RWPE1 (cell line): ENCODE data around the gene HAUS2.
"Not testable (repeated sequence)": the region's sequence is repeated elsewhere in the genome, so short reads cannot be mapped to it uniquely, and the experiment has no call there.

Experiments used
- CTCF ChIA-PET: fragments of 350-600 bp; sonication (Branson Sonifier 250); formaldehyde crosslinking; extraction: SDS; loops from one replicate; lab custom pipeline; 2021; lab: Yijun Ruan, JAX
- POLR2A ChIA-PET: fragments of 400-600 bp; formaldehyde crosslinking; extraction: SDS; loops from one replicate; lab custom pipeline; 2020; ENCODE audit warnings: antibody characterized with exemption; ENCODE audit not compliant: low non-redundant PET; lab: Yijun Ruan, JAX
- DNase-seq: peaks from one replicate; pipeline ENCODE4 v3.0.0; 2012; ENCODE audit warnings: low spot score
- H3K27ac ChIP-seq: fragments of 450-650 bp; 2 replicates; pipeline ENCODE4 v1.5.1; 2017
- CTCF ChIP-seq: fragments of 450-650 bp; conservative IDR thresholded peaks from 2 replicates; pipeline ENCODE4 v1.5.1; 2017; ENCODE audit warnings: low read depth, mild to moderate bottlenecking

Gene HAUS2

DNA sequence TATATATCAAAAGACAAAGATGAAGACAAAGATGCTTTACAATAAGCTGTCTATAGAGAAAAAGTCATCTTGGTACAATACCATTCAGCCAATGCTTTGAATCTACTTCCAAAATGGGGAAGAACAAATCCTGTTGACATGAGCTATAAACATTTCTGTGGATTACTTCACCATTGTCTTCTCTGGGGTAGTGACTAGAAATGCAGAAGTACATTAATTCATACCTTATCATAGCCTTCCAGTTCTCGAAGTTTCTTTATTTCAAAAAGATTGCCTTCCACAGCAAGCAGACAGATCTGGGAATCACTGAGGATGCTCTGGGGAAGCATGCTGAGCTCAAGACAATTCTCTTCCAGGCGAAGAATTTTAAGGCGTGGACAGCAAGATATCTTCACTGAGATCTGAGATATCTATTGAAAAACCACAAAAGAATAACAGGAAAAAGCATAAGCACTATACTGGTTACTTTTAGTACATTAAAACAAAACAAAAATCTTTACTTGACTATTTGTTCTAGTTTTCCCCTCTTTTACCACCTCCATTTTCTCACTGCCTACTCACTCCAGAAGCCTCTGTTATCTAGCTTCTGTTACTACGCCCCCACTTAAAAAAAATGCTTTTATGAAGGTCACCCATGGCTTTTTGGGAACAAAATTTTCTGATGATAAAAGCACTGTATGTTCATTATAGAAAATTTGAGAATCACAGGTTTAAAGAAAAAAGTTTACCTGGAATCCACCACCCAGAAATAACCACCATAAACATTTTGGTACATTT lies 3.6 kb upstream of the HAUS2 start:
- no peak overlapping the region for H3K27ac ChIP-seq
- CTCF ChIA-PET: interaction anchor here (0.6 kb wide), 1 partner anchor 10 kb away, joined by 5 read pairs; no protein-coding TSS in a partner anchor
- DNase-seq: no peak
- POLR2A ChIA-PET: no interaction called here
- TF ChIP-seq CTCF: no peak

GRCh38 chr15:42547918-42548248 lies 755 bp upstream of the HAUS2 start:
- no peak for TF ChIP-seq CTCF
- ChIA-PET CTCF (interaction anchor here (0.6 kb wide), 1 partner anchor 294 kb away, joined by 3 read pairs; no protein-coding TSS in a partner anchor), POLR2A (interaction anchor here (0.6 to 0.7 kb wide), 3 partner anchors 42 to 963 kb away, joined by 3 read pairs; no protein-coding TSS in a partner anchor)
- peak overlapping the region; percentile 84 for H3K27ac ChIP-seq
- no peak for DNase-seq

DNA sequence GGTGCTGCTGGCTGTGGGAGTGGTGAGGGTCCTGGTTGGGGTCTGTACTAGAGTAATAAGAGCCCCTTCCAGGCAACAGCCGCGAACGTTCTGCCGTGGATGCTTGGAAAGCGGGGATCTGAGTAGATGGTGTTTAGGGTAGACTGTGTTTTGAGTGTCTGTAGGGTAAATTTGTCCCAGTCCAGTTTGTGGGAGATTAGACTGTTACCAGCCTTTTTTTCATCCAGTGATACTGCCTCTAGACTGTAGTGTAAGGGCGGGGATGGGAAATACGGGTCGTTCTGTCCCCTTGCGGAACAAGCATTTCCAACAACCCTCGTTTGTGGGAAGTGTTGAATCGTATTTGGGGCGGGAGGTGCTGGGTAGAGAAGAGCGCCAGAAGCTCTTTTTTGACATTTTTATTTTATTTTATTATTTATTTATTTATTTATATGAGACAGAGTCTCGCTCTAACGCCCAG lies 424 bp downstream of the HAUS2 start:
- peak overlapping the region; percentile 84 for H3K27ac ChIP-seq
- ChIA-PET POLR2A (no interaction called here), CTCF (interaction anchor here (0.7 kb wide), 1 partner anchor 610 kb away, joined by 3 read pairs; no protein-coding TSS in a partner anchor)
- no peak for TF ChIP-seq CTCF
- peak; percentile 44 for DNase-seq

GRCh38 chr15:42549741-42550392 lies 1.2 kb downstream of the HAUS2 start:
- ChIA-PET CTCF (interaction anchor here (0.7 kb wide), 1 partner anchor 611 kb away, joined by 3 read pairs; no protein-coding TSS in a partner anchor), POLR2A (no interaction called here)
- H3K27ac ChIP-seq: peak overlapping the region; percentile 84
- TF ChIP-seq CTCF: no peak
- DNase-seq: no peak

GRCh38 chr15:42553554-42553953 lies 4.9 kb downstream of the HAUS2 start:
- POLR2A ChIA-PET: no interaction called here
- CTCF ChIA-PET: interaction anchor here (0.7 kb wide), 1 partner anchor 94 kb away, joined by 10 read pairs; no protein-coding TSS in a partner anchor

DNA sequence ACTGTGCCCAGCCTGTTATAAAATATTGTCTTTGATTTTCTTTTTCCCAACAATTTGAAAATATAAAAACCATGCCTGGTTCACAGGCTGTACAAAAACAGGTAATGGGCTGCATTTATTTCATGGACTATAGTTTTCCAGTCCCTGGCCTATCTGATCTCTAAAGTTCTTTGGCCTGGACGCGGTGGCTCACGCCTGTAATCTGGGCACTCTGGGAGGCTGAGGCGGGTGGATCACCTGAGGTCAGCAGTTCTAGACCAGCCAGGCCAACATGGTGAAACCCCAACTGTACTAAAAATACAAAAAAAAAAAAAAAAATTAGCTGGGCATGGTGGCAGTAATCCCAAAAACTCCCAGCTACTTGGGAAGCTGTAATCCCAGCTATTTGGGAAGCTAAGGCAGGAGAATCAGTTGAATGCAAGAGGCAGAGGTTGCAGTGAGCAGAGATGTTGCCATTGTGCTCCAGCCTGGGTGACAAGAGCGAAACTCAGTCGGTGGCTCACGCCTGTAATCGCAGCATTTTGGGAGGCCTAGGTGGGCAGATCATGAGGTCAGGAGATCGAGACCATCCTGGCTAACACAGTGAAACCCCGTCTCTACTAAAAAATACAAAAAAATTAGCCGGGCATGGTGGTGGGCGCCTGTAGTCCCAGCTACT lies 8.0 kb downstream of the HAUS2 start:
- DNase-seq, POLR2A ChIA-PET: not testable (repeated sequence)
- H3K27ac ChIP-seq: peak overlapping the region; percentile 16
- CTCF ChIA-PET: interaction anchor here (0.6 to 0.7 kb wide), 2 partner anchors 19 to 24 kb away, joined by 3 to 4 read pairs; no protein-coding TSS in a partner anchor

More at GRCh38 chr15:42553554-42553953, 4.9 kb downstream of the HAUS2 start:
- H3K27ac ChIP-seq: no peak overlapping the region
- no peak for DNase-seq
- TF ChIP-seq CTCF: no peak
